Measurements from ENCODE around the gene VTI1A.

The VTI1A gene

GRCh38 chr10:112793202-112793921 is 346.3 kb downstream of the VTI1A start:
- DNase-seq, result no peak

- no peak for DNase-seq
Observed at GRCh38 chr10:112794201-112794600, 347.2 kb downstream of the VTI1A start.

- DNase-seq, result no peak
Observed at GRCh38 chr10:112795067-112795466, 348.1 kb downstream of the VTI1A start.

- no peak for DNase-seq
Observed at GRCh38 chr10:112797197-112797596, 350.2 kb downstream of the VTI1A start.

- no peak for DNase-seq
Observed at GRCh38 chr10:112797855-112798254, 350.8 kb downstream of the VTI1A start.

- no peak for DNase-seq
Observed at GRCh38 chr10:112799038-112799437, 352.0 kb downstream of the VTI1A start.

GRCh38 chr10:112799726-112800510 is 352.9 kb downstream of the VTI1A start:
- DNase-seq, result no peak

- no peak for DNase-seq
Observed at GRCh38 chr10:112801004-112801403, 354.0 kb downstream of the VTI1A start.

GRCh38 chr10:112801748-112802147 is 354.7 kb downstream of the VTI1A start:
- DNase-seq, result no peak

- no peak for DNase-seq
Observed at GRCh38 chr10:112802411-112803022, 355.5 kb downstream of the VTI1A start.

GRCh38 chr10:112803961-112804401 is 357.0 kb downstream of the VTI1A start:
- DNase-seq, result no peak

- no peak for DNase-seq
Observed at GRCh38 chr10:112805254-112805590, 358.2 kb downstream of the VTI1A start.

GRCh38 chr10:112805701-112806100 is 358.7 kb downstream of the VTI1A start:
- DNase-seq, result no peak

- DNase-seq, result no peak
Observed at GRCh38 chr10:112807013-112807412, 360.0 kb downstream of the VTI1A start.

- DNase-seq, result no peak
Observed at GRCh38 chr10:112809736-112810135, 362.7 kb downstream of the VTI1A start.

GRCh38 chr10:112810711-112811151 is 363.7 kb downstream of the VTI1A start:
- no peak for DNase-seq

- DNase-seq, result no peak
Observed at GRCh38 chr10:112811741-112812551, 364.9 kb downstream of the VTI1A start.

- no peak for DNase-seq
Observed at GRCh38 chr10:112812586-112812985, 365.6 kb downstream of the VTI1A start.

- DNase-seq, result no peak
Observed at GRCh38 chr10:112813866-112814591, 367.0 kb downstream of the VTI1A start.

GRCh38 chr10:112815269-112816032 is 368.4 kb downstream of the VTI1A start:
- DNase-seq, result no peak

- no peak for DNase-seq
Observed at GRCh38 chr10:112816033-112816430, 369.0 kb downstream of the VTI1A start.
